HG03342 (cell line): ENCODE data around the gene WBP1L.
"Not testable (repeated sequence)": the region's sequence is repeated elsewhere in the genome, so short reads cannot be mapped to it uniquely, and the experiment has no call there.

Source experiments
- ATAC-seq: cut with Tn5 transposase; IDR thresholded peaks from one replicate; pipeline ENCODE4 v1.9.1; 2021; ENCODE audit warnings: mild to moderate bottlenecking, moderate library complexity; ENCODE audit not compliant: unreplicated experiment

WBP1L gene

GRCh38 chr10:102758240-102758932 lies 14.6 kb downstream of the WBP1L start:
- ATAC-seq, result no peak

DNA sequence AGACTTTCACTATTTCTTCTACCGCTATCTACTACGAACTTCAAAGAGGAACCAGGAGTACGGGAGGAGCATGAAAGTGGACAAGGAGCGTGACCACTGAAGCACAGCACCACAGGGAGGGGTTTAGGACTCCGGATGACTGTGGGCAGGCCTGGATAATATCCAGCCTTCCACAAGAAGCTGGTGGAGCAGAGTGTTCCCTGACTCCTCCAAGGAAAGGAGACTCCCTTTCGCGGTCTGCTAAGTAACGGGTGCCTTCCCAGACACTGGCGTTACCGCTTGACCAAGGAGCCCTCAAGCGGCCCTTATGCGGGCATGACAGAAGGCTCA lies 15.2 kb downstream of the WBP1L start:
- ATAC-seq, result not testable (repeated sequence)

DNA sequence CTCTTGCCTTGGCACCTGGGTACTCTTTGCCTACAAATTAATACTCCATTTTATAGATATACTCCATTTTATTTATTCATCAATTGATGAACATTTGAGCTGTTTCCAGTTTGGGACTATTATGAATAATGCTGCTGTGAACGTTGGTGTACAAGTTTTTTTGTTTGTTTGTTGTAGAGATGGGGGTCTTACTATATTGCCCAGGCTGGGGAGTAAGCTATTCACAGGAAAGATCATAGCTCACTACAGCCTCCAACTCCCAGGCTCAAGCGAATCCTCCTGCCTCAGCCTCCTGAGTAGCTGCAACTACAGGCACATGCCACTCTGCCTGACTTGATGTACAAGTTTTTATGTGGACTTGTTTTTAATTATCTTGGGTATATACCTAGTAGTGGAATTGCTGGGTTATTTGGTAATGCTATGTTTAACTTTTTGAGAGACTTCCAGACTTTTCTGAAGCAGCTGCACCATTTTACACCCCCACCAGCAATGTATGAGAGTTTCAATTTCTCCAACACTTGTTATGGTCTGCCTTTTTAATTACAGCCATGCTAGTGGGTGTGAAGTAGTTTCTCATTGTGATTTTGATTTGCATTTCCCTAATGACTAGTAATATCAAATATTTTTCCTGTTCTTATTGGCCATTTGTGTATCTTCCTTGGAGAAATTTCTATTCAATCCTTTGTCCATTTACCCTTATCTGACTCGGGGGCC lies 15.9 kb downstream of the WBP1L start:
- no peak for ATAC-seq

- no peak for ATAC-seq
Observed at GRCh38 chr10:102761981-102762380, 18.2 kb downstream of the WBP1L start.

GRCh38 chr10:102762401-102763015 lies 18.8 kb downstream of the WBP1L start:
- ATAC-seq, result no peak

DNA sequence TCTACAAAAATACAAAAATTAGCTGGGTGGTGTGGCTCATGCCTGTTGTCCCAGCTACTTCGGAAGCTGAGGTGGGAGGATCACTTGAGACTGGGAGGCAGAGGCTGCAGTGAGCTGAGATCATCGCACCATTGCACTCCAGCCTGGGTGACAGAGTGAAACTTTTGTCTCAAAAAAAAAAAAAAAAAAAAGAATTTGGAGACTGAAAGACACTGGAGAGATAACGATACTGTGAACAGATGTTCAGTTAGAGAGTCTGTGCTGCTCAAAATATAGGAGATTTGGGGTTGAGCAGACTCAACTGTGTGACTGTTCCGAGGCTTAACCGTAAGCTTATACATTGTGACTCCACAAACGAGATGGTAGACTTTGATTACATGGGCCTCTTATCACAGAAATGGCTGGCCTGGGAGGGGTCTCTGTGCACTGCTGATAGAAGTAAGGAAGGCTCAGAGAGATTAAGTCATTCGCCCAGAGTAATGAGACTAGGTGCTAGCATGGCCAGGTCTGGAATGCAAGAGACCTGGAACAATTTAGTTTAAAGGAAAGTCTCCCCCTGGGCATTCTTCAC lies 19.4 kb downstream of the WBP1L start:
- ATAC-seq, result no peak

DNA sequence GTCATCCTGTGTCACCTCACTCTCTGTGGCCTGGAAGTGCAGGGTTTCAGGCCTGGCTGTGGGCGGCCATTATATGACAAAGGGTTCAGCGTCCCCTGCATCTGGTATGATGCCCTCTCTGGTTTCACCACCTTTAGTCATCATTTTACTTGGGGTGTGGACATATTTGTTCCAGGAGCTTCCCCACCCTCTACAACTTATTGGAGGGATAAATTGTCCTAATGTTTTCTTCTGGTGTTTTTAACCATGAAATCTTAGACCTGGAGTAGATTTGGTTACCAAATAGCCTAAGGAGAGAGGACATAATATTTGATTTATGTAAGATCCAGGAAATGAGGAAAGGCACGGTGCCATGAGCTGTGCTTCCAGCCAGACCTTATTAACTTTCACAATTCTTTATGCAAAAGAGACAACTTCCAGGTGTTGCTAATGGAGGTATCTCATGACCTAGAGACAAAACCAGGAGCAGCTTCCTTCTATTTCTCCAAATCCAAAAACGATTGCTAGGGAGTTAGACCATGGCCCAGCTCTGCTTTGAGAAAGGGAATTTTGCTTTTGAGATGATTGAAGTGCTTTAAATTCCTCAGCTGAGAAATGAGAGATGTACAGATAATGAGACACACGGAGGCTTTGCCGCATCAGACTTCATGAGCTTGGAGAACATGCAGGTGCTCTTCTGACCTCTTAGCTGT lies 20.9 kb downstream of the WBP1L start:
- no peak for ATAC-seq

DNA sequence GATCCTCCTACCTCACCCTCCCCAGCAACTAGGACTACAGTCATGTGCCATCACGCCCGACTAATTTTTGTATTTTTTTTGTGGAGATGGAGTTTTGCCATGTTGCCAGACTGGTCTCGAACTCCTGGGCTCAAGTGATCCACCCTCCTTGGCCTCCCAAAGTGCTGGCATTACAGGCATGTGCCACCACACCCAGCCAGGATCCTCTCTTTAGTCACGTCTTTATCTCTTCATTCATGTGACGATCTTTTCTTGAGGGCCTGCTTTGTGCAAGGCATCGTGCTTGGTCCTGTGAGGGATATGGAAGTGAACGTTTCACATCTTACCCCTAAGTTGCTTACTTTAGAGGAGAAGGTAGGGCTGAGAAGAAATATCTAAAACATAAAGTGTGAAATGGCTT lies 21.6 kb downstream of the WBP1L start:
- ATAC-seq, result no peak

DNA sequence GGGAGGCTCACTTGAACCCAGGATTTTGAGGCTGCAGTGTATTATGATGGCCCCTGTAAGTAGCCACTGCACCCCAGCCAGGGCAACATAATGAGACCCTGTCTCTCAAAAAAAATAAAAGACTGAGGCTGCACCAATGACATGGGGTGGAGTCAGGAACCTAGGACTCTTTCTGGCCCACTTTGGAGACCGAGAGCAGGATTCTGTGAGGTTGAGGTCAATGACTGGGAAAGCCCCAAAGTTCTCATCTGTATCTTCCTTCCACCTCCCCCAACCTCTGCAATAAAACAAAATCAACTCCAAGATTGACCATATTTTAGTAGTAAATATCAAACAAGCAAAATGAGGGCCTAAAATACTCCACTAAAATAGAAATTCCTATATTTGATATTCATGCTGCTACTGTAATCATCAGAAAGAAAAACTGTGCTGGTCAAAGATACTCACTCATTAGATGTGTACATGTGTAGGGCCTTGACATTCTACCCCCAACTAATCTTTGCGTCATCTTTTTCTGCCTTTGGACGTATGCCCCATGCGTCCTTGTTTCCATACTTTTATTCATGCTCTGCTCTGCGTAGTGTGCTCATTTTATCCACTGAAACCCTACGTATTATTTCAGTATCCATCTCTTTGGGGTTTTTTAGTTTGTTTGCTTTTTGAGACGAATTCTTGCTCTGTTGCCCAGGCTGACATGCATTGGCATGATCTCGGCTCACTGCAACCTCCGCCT lies 23.8 kb downstream of the WBP1L start:
- no peak for ATAC-seq

GRCh38 chr10:102769375-102770107 lies 25.8 kb downstream of the WBP1L start:
- ATAC-seq, result no peak

DNA sequence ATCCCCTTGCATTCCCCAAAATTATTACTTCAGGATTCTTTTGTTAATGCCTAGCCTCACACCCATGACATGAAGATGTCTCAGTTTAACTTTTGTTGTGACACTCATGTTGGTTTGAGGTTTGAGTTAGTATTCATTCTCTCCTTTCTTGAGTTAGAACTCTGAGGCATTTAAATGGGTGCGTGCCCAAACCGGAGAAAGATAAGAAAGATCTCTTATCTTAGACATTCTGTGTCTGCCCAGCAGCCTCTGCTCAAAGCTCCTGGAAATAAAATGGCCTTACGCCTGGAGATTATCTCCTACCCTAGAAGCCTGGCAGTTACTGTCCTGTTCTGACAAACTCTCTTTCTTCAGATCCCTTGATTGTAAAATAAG lies 26.3 kb downstream of the WBP1L start:
- no peak for ATAC-seq

GRCh38 chr10:102770792-102771191 lies 27.0 kb downstream of the WBP1L start:
- no peak for ATAC-seq

DNA sequence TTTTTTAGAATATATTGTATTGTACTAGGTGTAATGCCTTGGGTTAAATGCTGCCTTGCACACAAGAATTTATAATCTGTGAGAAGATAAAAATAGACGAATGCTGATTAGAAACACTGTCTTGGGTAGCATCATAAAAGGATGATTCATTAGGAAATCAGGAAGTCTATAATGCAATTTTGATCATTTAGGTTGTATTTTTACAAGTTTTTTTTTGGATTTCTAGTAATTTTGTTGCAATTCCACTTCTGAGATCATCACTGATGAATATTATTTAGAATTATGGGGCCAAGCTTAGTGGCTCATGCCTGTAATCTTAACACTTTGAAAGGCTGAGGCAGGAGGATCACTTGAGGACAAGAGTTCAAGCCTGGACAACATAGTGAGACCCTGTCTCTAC lies 29.6 kb downstream of the WBP1L start:
- ATAC-seq, result no peak

DNA sequence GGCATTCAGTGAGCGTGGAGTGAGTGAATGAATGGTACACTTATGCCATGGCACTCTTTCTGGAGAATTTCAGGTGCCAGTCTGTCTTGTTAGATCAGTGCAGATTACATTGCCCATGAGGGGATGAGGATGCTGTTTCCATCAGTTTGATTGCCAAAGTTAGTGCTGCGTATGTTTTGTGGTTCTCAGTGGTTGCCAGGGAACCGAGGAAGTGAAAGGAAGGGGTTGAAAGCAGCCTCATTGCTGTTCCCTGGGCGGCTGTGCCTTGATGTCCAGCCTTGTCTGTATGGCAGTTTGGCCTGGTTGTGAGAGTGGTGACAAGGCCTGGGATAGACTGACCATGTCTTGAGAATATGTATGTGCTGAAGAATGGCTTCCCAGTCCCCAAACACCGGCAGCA lies 30.2 kb downstream of the WBP1L start:
- no peak for ATAC-seq

- ATAC-seq, result no peak
Observed at GRCh38 chr10:102775201-102775934, 31.6 kb downstream of the WBP1L start.

GRCh38 chr10:102775935-102776669 lies 32.4 kb downstream of the WBP1L start:
- no peak for ATAC-seq

- ATAC-seq, result no peak
Observed at GRCh38 chr10:102776779-102777456, 33.2 kb downstream of the WBP1L start.
